ENCODE results near the gene CLEC16A.

- TF ChIP-seq CTCF (IDR thresholded peaks at IDR 0.05; ENCODE audit: low read depth, low read length, poor library complexity, severe bottlenecking) = peak; percentile 55
- TF ChIP-seq EZH2phosphoT487 (IDR thresholded peaks at IDR 0.05; ENCODE audit: borderline replicate concordance, low read length) = no peak
Measured at GRCh38 chr16:10949424-10949970, 5.1 kb downstream of the CLEC16A start.
